B cell (primary cell): ENCODE results near the gene NPHP4. TPM values are rescaled to one million over a fixed set of nuclear protein-coding genes. Genes with fewer than 3 reads are reported as not detected.

ENCODE experiments used
- ATAC-seq: fragments of 200-7000 bp; cut with Tn5 transposase; one replicate; pipeline ENCODE4 v1.10.0; 2021; ENCODE audit warnings: low read depth, mild to moderate bottlenecking, moderate number of reproducible peaks, moderate library complexity
- CTCF ChIA-PET: fragments of 350-600 bp; sonication (Branson Sonifier 250); formaldehyde crosslinking; loops from one replicate; lab custom pipeline; 2021; ENCODE audit warnings: antibody characterized with exemption, inconsistent platforms; lab: Charles Lee
- POLR2A ChIA-PET: fragments of 350-600 bp; sonication (Branson Sonifier 250); formaldehyde crosslinking; loops from one replicate; lab custom pipeline; 2021; ENCODE audit warnings: antibody characterized with exemption; lab: Charles Lee
- DNase-seq: peaks from one replicate; pipeline ENCODE4 v3.0.0; 2013
- H2AFZ ChIP-seq: 2 replicates; pipeline ENCODE4 v1.6.1; 2012; ENCODE audit warnings: mild to moderate bottlenecking, low read depth, low read length; ENCODE audit not compliant: insufficient read depth, poor library complexity, severe bottlenecking
- H3K27ac ChIP-seq, 2 donors: 1 replicate in 1 of 2; 2 replicates in 1 of 2; pipeline ENCODE4 v1.5.1; 2012 to 2013; ENCODE audit warnings: low read length in 2 of 2, mild to moderate bottlenecking in 2 of 2, moderate library complexity in 1 of 2
- H3K27me3 ChIP-seq, 4 experiments: fragments of 200-600 bp in 1 of 4; sonication (generic) in 1 of 4; replicated peaks in 1 of 4; 1 replicate in 2 of 4; 2 replicates in 2 of 4; pipeline versions ENCODE4 v1.6.1 to v1.7.0; 2013 to 2016; ENCODE audit warnings: low read length in 3 of 4, mild to moderate bottlenecking in 2 of 4, mixed read lengths in 1 of 4, moderate library complexity in 1 of 4; ENCODE audit not compliant: insufficient read depth in 4 of 4, control insufficient read depth in 3 of 4; ENCODE audit errors: control extremely low read depth in 1 of 4
- H3K36me3 ChIP-seq, 2 experiments: replicated peaks in 1 of 2; 1 replicate in 1 of 2; 2 replicates in 1 of 2; pipeline versions ENCODE4 v1.6.1 to v1.7.1; 2013; ENCODE audit warnings: low read length in 1 of 2; ENCODE audit not compliant: insufficient read depth in 2 of 2, control insufficient read depth in 1 of 2; ENCODE audit errors: control extremely low read depth in 1 of 2, extremely low read depth in 1 of 2
- H3K4me1 ChIP-seq, 2 donors: fragments of 200-600 bp in 1 of 2; sonication (generic) in 1 of 2; 1 replicate in 1 of 2; 2 replicates in 1 of 2; pipeline versions ENCODE4 v1.5.1 to v1.6.1; 2013 to 2017; ENCODE audit warnings: low read length in 2 of 2; ENCODE audit not compliant: control insufficient read depth in 2 of 2, insufficient read depth in 2 of 2
- H3K4me2 ChIP-seq: replicated peaks from 2 replicates; pipeline ENCODE3; 2012; ENCODE audit warnings: mild to moderate bottlenecking, low read depth, low read length; ENCODE audit not compliant: poor library complexity, severe bottlenecking
- H3K4me3 ChIP-seq, 5 experiments: fragments of 200-600 bp in 1 of 5; sonication (generic) in 1 of 5; 1 replicate in 3 of 5; 2 replicates in 2 of 5; pipeline versions ENCODE4 v1.5.1 to v1.7.0; 2011 to 2016; ENCODE audit warnings: low read length in 4 of 5, mild to moderate bottlenecking in 4 of 5, low read depth in 2 of 5, control low read depth in 1 of 5, moderate library complexity in 1 of 5; ENCODE audit not compliant: insufficient read depth in 1 of 5; ENCODE audit errors: control extremely low read depth in 1 of 5, extremely low read depth in 1 of 5
- H3K79me2 ChIP-seq: fragments of 200-600 bp; sonication (generic); one replicate; pipeline ENCODE4 v1.6.0; 2016; ENCODE audit warnings: low read length; ENCODE audit not compliant: control insufficient read depth, insufficient read depth
- H3K9ac ChIP-seq: fragments of 200-600 bp; sonication (generic); 2 replicates; pipeline ENCODE4 v1.6.1; 2017; ENCODE audit warnings: mild to moderate bottlenecking, low read length, moderate library complexity
- H3K9me3 ChIP-seq, 3 donors: one replicate each; pipeline versions ENCODE4 v1.6.1 to v1.7.1; 2013; ENCODE audit warnings: low read length in 2 of 3; ENCODE audit not compliant: control insufficient read depth in 2 of 3, insufficient read depth in 1 of 3; ENCODE audit errors: control extremely low read depth in 1 of 3
- H4K20me1 ChIP-seq: 2 replicates; pipeline ENCODE4 v1.6.0; 2012; ENCODE audit warnings: mild to moderate bottlenecking, low read length; ENCODE audit not compliant: insufficient read depth, control insufficient read depth, poor library complexity, severe bottlenecking
- H3K27ac Mint-ChIP-seq: one replicate; pipeline ENCODE4 v1.8.0; 2021; ENCODE audit warnings: mixed read lengths
- H3K27me3 Mint-ChIP-seq: one replicate; pipeline ENCODE4 v1.8.0; 2021; ENCODE audit warnings: mixed read lengths
- H3K4me1 Mint-ChIP-seq: one replicate; pipeline ENCODE4 v1.8.0; 2021; ENCODE audit warnings: mixed read lengths
- H3K4me3 Mint-ChIP-seq: one replicate; pipeline ENCODE4 v1.8.0; 2021; ENCODE audit warnings: mixed read lengths
- H3K9me3 Mint-ChIP-seq: one replicate; pipeline ENCODE4 v1.8.0; 2022; ENCODE audit warnings: mixed read lengths; ENCODE audit not compliant: insufficient read depth
- EZH2 ChIP-seq: IDR thresholded peaks from 2 replicates; pipeline ENCODE4 v1.6.1; 2012; ENCODE audit warnings: borderline replicate concordance, low read depth, mild to moderate bottlenecking, moderate library complexity, low read length; ENCODE audit not compliant: insufficient read depth, poor library complexity, severe bottlenecking
- WGBS: methylation state at CpG from one replicate; pipeline ENCODE4 v1.1.5; 2013; ENCODE audit warnings: missing lambda C conversion rate; ENCODE audit not compliant: insufficient coverage; 5-methylcytosine and 5-hydroxymethylcytosine counted together
- intact Hi-C: fragments of 100-400 bp; cut with micrococcal nuclease; formaldehyde crosslinking; loops from one replicate; pipeline ENCODE4 v1.10.0; 2022
- polyA plus RNA-seq: library from polyadenylated mRNA; depleted of rRNA; stranded (reverse); fragments of >200 nt; gene quantifications from 2 replicates; pipeline ENCODE4 v1.2.3, GENCODE V29; 2012
- total RNA-seq, 2 donors: library from RNA; stranded (reverse); fragments of 120-200 nt in 1 of 2; gene quantifications; 1 replicate in 1 of 2; 2 replicates in 1 of 2; pipeline versions ENCODE4 v1.2.3 to v1.2.4, GENCODE V29; 2013 to 2022
- TF ChIP-seq, protein P1 (sequence below): fragments of 200-600 bp; IDR thresholded peaks from one replicate; pipeline ENCODE4 v1.8.0; 2022; ENCODE audit warnings: antibody characterized with exemption, mild to moderate bottlenecking

NPHP4 gene
- total and polyA plus RNA-seq, 2 donors (not counting 1 experiment from before 2014, with no cell fraction given): 6.5 to 14.8 TPM

DNA sequence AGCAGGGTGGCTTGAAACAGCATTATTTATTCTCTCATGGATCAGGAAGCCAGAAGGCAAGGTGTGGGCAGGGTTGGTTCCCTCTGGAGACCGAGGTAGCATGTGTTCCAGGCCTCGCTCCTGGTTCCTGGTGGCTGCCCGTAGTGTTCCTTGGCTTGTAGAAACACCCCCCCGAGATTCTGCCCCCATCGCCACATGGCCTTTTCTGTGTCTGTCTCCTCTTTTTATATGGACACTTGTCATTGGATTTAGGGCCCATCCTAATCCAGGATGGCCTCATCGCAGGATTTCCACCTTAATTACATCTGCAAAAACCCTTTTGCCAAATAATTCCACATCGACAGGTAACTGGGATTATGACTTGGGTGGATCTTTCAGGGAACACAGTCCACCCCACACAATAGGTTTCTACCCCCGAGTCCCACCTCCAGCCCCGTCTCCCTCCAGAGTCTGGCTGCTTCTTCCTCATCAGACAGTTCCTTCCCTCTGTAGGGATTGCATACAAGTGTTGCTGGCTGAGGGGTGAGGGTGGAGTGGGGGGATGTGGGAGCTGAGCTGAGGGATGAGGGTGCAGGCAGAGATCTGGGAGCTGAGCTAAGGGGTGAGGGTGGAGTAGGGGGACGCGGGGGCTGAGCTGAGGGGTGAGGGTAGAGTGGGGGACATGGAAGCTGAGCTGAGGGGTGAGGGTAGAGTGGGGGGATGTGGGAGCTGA is 12.3 kb upstream of the NPHP4 start:
- ATAC-seq (no peak), DNase-seq (no peak)
- Mint-ChIP-seq H3K4me1 (peaks cover 9% of the 10 kb centered on the region), H3K4me3 (no peak overlapping the region), H3K9me3 (no peaks in the 10 kb centered on the region), H3K27me3 (no peaks in the 10 kb centered on the region), H3K27ac (no peak overlapping the region)
- Histone ChIP-seq H3K36me3 (no peaks in the 10 kb centered on the region), H3K27me3 (no peaks in the 10 kb centered on the region), H4K20me1 (peaks cover 38% of the 10 kb centered on the region), H3K4me3 (no peak overlapping the region), H2AFZ (no peak overlapping the region), H3K9me3 (no peaks in the 10 kb centered on the region), H3K79me2 (peaks cover 34% of the 10 kb centered on the region), H3K4me2 (no peak overlapping the region), H3K4me1 (no peaks in the 10 kb centered on the region), H3K9ac (no peak overlapping the region), H3K27ac (no peak overlapping the region)
- WGBS: 96% methylated on average over 5 of the region's 11 CpGs
- CTCF ChIA-PET: interaction anchor here (0.6 kb wide), 1 partner anchor 82 kb away, joined by 6 read pairs; no protein-coding TSS in a partner anchor
- intact Hi-C loops: no loop called here
- TF ChIP-seq, protein P1, sequence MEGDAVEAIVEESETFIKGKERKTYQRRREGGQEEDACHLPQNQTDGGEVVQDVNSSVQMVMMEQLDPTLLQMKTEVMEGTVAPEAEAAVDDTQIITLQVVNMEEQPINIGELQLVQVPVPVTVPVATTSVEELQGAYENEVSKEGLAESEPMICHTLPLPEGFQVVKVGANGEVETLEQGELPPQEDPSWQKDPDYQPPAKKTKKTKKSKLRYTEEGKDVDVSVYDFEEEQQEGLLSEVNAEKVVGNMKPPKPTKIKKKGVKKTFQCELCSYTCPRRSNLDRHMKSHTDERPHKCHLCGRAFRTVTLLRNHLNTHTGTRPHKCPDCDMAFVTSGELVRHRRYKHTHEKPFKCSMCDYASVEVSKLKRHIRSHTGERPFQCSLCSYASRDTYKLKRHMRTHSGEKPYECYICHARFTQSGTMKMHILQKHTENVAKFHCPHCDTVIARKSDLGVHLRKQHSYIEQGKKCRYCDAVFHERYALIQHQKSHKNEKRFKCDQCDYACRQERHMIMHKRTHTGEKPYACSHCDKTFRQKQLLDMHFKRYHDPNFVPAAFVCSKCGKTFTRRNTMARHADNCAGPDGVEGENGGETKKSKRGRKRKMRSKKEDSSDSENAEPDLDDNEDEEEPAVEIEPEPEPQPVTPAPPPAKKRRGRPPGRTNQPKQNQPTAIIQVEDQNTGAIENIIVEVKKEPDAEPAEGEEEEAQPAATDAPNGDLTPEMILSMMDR: no peak
- no peak for TF ChIP-seq EZH2
- POLR2A ChIA-PET: no interaction called here

DNA sequence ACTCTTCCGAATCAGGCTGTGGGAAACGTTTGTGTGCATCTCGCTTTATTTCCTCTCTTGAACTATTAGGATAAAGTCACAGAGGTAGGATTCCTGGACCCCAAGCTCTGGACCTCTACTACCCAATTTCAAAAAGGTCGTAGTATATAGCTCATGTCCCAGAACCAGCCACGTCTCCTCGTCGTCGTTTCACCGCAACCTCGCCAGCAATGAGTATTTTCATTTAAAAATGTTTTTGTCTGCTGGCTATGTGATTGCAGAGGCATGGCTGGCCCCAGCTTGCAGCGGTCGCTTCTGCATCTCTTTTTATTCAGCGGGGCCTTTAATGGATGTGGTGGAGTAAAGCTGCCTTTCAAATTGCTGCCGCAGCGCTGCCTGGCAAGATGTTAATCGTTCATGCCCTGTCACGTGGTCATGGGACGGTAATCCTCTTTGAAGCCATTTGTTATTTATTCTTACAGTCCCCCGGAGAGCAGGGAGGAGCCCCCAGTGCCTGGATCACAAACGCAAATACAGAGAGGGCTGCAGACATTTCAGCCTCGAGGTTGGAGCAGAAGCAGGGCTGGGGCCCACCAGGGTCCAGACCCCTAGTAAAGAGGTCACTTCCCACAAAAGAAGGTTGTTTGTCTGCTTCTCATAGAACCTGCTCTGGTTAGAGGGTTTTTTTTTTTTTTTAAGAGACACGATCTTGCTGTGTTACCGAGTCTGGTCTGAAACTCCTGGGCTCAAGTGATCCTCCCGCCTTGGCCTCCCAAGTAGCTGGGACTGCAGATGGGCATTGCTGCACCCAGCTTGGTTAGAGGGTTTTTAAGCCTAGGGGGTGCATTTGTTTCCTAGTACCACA is 11.6 kb upstream of the NPHP4 start:
- ChIA-PET POLR2A (no interaction called here), CTCF (no interaction called here)
- H3K27ac Mint-ChIP-seq: no peak overlapping the region

More for the DNA sequence above, 11.6 kb upstream of the NPHP4 start:
- Histone ChIP-seq H3K4me3 (no peak overlapping the region), H3K36me3 (no peaks in the 10 kb centered on the region), H4K20me1 (peaks cover 42% of the 10 kb centered on the region), H3K27me3 (no peaks in the 10 kb centered on the region), H3K79me2 (peaks cover 40% of the 10 kb centered on the region), H3K27ac (no peak overlapping the region), H3K4me2 (no peak overlapping the region), H3K4me1 (no peaks in the 10 kb centered on the region), H3K9me3 (no peaks in the 10 kb centered on the region), H2AFZ (no peak overlapping the region), H3K9ac (no peak overlapping the region)
- WGBS: 97% methylated on average over 19 of the region's 24 CpGs
- TF ChIP-seq EZH2: no peak
- TF ChIP-seq, protein P1: no peak
- Mint-ChIP-seq H3K9me3 (no peaks in the 10 kb centered on the region), H3K4me3 (no peak overlapping the region), H3K27me3 (no peaks in the 10 kb centered on the region), H3K4me1 (peaks cover 9% of the 10 kb centered on the region)
- no peak for ATAC-seq
- intact Hi-C loops: no loop called here
- no peak for DNase-seq
